OCI-LY1 (cell line): ENCODE data around the gene RPGRIP1.

Source experiments
- H2AFZ ChIP-seq: fragments of 200-600 bp; sonication (generic), shearing (Covaris generic); 2 replicates; pipeline ENCODE4 v1.6.0; 2014; ENCODE audit warnings: antibody characterized with exemption, mild to moderate bottlenecking, low read length
- H3F3A ChIP-seq: fragments of 200-600 bp; sonication (generic), shearing (Covaris generic); 2 replicates; pipeline ENCODE4 v1.6.0; 2014; ENCODE audit warnings: mild to moderate bottlenecking, antibody characterized with exemption, low read length, moderate library complexity; ENCODE audit not compliant: insufficient read depth
- H3K27ac ChIP-seq: fragments of 200-600 bp; sonication (generic); 2 replicates; pipeline ENCODE4 v1.5.1; 2014; ENCODE audit warnings: low read length, mixed run types, mild to moderate bottlenecking, low read depth; ENCODE audit not compliant: poor library complexity, severe bottlenecking
- H3K27me3 ChIP-seq: fragments of 200-600 bp; sonication (generic); 2 replicates; pipeline ENCODE4 v1.6.0; 2014; ENCODE audit warnings: antibody characterized with exemption, mild to moderate bottlenecking, low read length, moderate library complexity; ENCODE audit not compliant: insufficient read depth
- H3K36me3 ChIP-seq: fragments of 200-600 bp; sonication (generic); 2 replicates; pipeline ENCODE4 v1.6.1; 2014; ENCODE audit warnings: mild to moderate bottlenecking, antibody characterized with exemption, low read length, moderate library complexity, mixed read lengths; ENCODE audit not compliant: insufficient read depth
- H3K4me1 ChIP-seq: fragments of 200-600 bp; sonication (generic); 2 replicates; pipeline ENCODE4 v1.5.1; 2014; ENCODE audit warnings: mild to moderate bottlenecking, low read length, moderate library complexity; ENCODE audit not compliant: insufficient read depth, severe bottlenecking
- H3K4me2 ChIP-seq: fragments of 200-600 bp; sonication (generic), shearing (Covaris generic); 2 replicates; pipeline ENCODE4 v1.6.1; 2014; ENCODE audit warnings: low read length
- H3K4me3 ChIP-seq: fragments of 200-600 bp; sonication (generic); 2 replicates; pipeline ENCODE4 v1.5.1; 2014; ENCODE audit warnings: low read length, low read depth, mild to moderate bottlenecking, mixed read lengths; ENCODE audit not compliant: poor library complexity, severe bottlenecking
- H3K79me2 ChIP-seq: fragments of 200-600 bp; shearing (Covaris generic); 2 replicates; pipeline ENCODE4 v1.6.1; 2016; ENCODE audit warnings: mixed run types, low read length, mixed read lengths; ENCODE audit not compliant: insufficient read depth
- H3K9ac ChIP-seq: fragments of 200-600 bp; sonication (generic), shearing (Covaris generic); 2 replicates; pipeline ENCODE4 v1.6.1; 2014; ENCODE audit warnings: mild to moderate bottlenecking, low read length, mixed read lengths
- H3K9me2 ChIP-seq: fragments of 200-600 bp; sonication (generic), shearing (Covaris generic); 2 replicates; pipeline ENCODE4 v1.6.1; 2014; ENCODE audit warnings: low read depth, mild to moderate bottlenecking, low read length, mixed read lengths
- H3K9me3 ChIP-seq: fragments of 200-600 bp; shearing (Covaris generic); 2 replicates; pipeline ENCODE4 v1.6.1; 2014; ENCODE audit warnings: low read length, mixed read lengths
- H4K20me1 ChIP-seq: fragments of 200-600 bp; sonication (generic), shearing (Covaris generic); 2 replicates; pipeline ENCODE4 v1.6.0; 2016; ENCODE audit warnings: mild to moderate bottlenecking, low read length; ENCODE audit not compliant: insufficient read depth
- CTCF ChIP-seq: fragments of 200-600 bp; sonication (generic), shearing (Covaris generic); IDR thresholded peaks from 2 replicates; pipeline ENCODE4 v1.5.1; 2017; ENCODE audit warnings: mild to moderate bottlenecking, antibody characterized with exemption, low read length, moderate library complexity, mixed read lengths
- EZH2 ChIP-seq: fragments of 200-600 bp; sonication (generic), shearing (Covaris generic); IDR thresholded peaks from 2 replicates; pipeline ENCODE4 v1.8.0; 2017; ENCODE audit warnings: borderline replicate concordance, mixed run types, mild to moderate bottlenecking, antibody characterized with exemption, low read length, moderate library complexity, mixed read lengths

Gene RPGRIP1

DNA sequence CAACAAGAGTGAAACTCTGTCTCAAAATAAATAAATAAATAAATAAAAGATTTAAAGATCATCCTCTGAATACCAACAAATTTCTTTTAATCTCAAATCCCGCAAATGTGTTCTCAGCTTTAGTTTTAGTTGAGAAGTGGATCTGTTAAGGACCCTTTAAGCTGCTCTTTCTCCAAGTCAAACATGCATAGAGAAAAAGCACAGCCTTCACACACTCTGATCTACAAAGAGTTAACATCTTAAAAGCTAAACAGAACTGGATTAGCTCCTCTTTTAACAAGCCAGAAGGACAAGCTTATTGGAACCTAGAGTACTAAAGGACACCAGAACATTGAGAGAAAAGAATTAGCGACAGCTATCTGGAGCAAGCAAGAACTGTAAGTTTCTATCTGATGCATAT lies at the start of gene RPGRIP1:
RPGRIP1 (plus strand) TSS at position 301 of the 400 bp plus-strand sequence. CDS start 7,894 bp downstream, outside the sequence.
- no peak within 1 kb of the TSS for H3K9ac ChIP-seq
- TF ChIP-seq CTCF (no peak), EZH2 (no peak)
- H3K9me2 ChIP-seq: no peaks in the 10 kb centered on the region
- no peak within 1 kb of the TSS for H3K27ac ChIP-seq
- no peak within 1 kb of the TSS for H3K4me2 ChIP-seq
- H4K20me1 ChIP-seq: no peaks in the 10 kb centered on the region
- H3K36me3 ChIP-seq: no peaks in the 10 kb centered on the region
- H3K27me3 ChIP-seq: no peaks in the 10 kb centered on the region
- H3K9me3 ChIP-seq: no peaks in the 10 kb centered on the region
- no peaks in the 10 kb centered on the region for H3F3A ChIP-seq
- H3K79me2 ChIP-seq: no peaks in the 10 kb centered on the region
- H2AFZ ChIP-seq: no peak within 1 kb of the TSS
- H3K4me1 ChIP-seq: no peaks in the 10 kb centered on the region
- no peak within 1 kb of the TSS for H3K4me3 ChIP-seq

- TF ChIP-seq CTCF: no peak
- TF ChIP-seq EZH2: no peak
- H4K20me1 ChIP-seq: peaks cover 14% of the 10 kb centered on the region
These were observed 48.7 kb upstream of the RPGRIP1 start for GRCh38 chr14:21231020-21231652.

GRCh38 chr14:21233457-21234076 lies 46.3 kb upstream of the RPGRIP1 start:
- H4K20me1 ChIP-seq: peaks cover 23% of the 10 kb centered on the region
- H3F3A ChIP-seq: no peaks in the 10 kb centered on the region
- H3K4me1 ChIP-seq: no peaks in the 10 kb centered on the region
- no peak overlapping the region for H3K9ac ChIP-seq
- H3K36me3 ChIP-seq: peaks cover 100% of the 10 kb centered on the region
- no peaks in the 10 kb centered on the region for H3K27me3 ChIP-seq
- no peak overlapping the region for H3K4me2 ChIP-seq
- H3K9me3 ChIP-seq: no peaks in the 10 kb centered on the region
- peak; percentile 27; the same call in 1 of the 2 replicates for TF ChIP-seq CTCF
- TF ChIP-seq EZH2: no peak
- H3K79me2 ChIP-seq: peaks cover 91% of the 10 kb centered on the region
- H3K4me3 ChIP-seq: no peak overlapping the region
- H3K27ac ChIP-seq: no peak overlapping the region
- H2AFZ ChIP-seq: no peak overlapping the region
- H3K9me2 ChIP-seq: no peaks in the 10 kb centered on the region

More at GRCh38 chr14:21231020-21231652, 48.7 kb upstream of the RPGRIP1 start:
- Histone ChIP-seq H3K4me1 (no peaks in the 10 kb centered on the region), H3K9ac (no peak overlapping the region), H3K36me3 (peaks cover 100% of the 10 kb centered on the region), H3K9me3 (no peaks in the 10 kb centered on the region), H3F3A (no peaks in the 10 kb centered on the region), H3K4me3 (no peak overlapping the region), H3K4me2 (no peak overlapping the region), H3K27me3 (no peaks in the 10 kb centered on the region), H2AFZ (no peak overlapping the region), H3K9me2 (no peaks in the 10 kb centered on the region), H3K27ac (no peak overlapping the region), H3K79me2 (peaks cover 84% of the 10 kb centered on the region)
